Right atrium auricular region (tissue), 2 donors: Measurements from ENCODE around the gene CUL3. TPM values are rescaled to one million over a fixed set of nuclear protein-coding genes. Genes with fewer than 3 reads are reported as not detected.
"Not testable (repeated sequence)": the region's sequence is repeated elsewhere in the genome, so short reads cannot be mapped to it uniquely, and the experiment has no call there.

Experiments used
- DNase-seq: peaks from one replicate; pipeline ENCODE4 v3.0.0-alpha.2; 2019; ENCODE audit warnings: low spot score
- H3K27ac ChIP-seq, 2 donors: fragments of 200-600 bp; sonication (generic); 1 replicate in 1 of 2; 2 replicates in 1 of 2; pipeline ENCODE4 v1.5.1; 2016 to 2019
- H3K27me3 ChIP-seq, 2 donors: fragments of 200-600 bp; sonication (generic); one replicate each; pipeline versions ENCODE4 v1.5.1 to v1.6.0; 2017 to 2019
- H3K36me3 ChIP-seq: fragments of 200-600 bp; sonication (generic); one replicate; pipeline ENCODE4 v1.5.1; 2016
- H3K4me1 ChIP-seq, 2 donors: fragments of 200-600 bp; sonication (generic); one replicate each; pipeline versions ENCODE4 v1.5.1 to v1.6.0; 2017 to 2019
- H3K4me3 ChIP-seq, 2 donors: fragments of 200-600 bp; sonication (generic); 1 replicate in 1 of 2; 2 replicates in 1 of 2; pipeline ENCODE4 v1.5.1; 2017 to 2019; ENCODE audit warnings: mild to moderate bottlenecking in 1 of 2, moderate library complexity in 1 of 2
- H3K9me3 ChIP-seq, 2 donors: fragments of 200-600 bp; sonication (generic); one replicate each; pipeline ENCODE4 v1.5.1; 2019
- total RNA-seq, 2 donors: library from RNA; depleted of rRNA; stranded (reverse); fragments of >200 nt; gene quantifications; one replicate each; pipeline ENCODE4 v1.1.0, GENCODE V29; 2016
- TF ChIP-seq, protein P1 (sequence below), 2 donors: fragments of 200-600 bp; sonication (generic); IDR thresholded peaks; one replicate each; pipeline ENCODE4 v1.5.1; 2019; ENCODE audit warnings: antibody characterized with exemption in 2 of 2

The CUL3 gene
- total RNA-seq, 2 donors from 2014 or later = 43.5 to 51.4 TPM

DNA sequence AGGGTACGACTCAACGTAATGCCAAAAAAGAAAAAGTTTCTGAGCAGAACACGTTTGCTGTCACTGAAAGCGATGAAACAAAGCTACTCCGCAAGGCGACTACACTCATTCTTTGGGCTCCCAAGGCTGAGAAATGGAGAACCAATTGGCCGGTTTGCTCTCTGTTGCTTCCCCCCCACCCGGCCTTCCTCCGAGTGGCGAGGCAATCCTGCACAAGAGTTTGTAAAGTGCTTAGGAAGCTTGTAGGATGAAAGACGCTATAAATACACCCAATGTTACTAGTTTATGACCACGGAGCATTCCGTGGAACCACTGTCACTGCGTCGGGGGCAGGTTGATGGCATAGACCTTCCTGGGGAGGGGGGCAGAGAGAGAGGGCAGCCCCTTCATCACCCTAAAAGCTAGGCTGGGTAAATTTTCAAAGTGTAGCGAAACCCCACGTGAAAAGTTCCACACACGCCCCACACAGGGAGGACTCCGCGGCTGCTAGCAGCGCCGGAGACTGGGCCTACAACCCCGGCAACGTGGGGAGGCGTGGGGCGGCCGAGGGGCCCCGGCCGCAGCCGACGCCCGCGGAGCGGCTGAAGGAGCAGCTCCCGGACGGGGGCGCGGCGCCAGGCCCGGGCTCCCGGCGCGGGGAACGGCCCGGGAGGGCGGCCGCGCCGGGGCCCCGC, 915 bp downstream of the CUL3 start:
- peak overlapping the region; percentile 89 to 94 for H3K27ac ChIP-seq
- DNase-seq = no peak
- TF ChIP-seq, protein P1, sequence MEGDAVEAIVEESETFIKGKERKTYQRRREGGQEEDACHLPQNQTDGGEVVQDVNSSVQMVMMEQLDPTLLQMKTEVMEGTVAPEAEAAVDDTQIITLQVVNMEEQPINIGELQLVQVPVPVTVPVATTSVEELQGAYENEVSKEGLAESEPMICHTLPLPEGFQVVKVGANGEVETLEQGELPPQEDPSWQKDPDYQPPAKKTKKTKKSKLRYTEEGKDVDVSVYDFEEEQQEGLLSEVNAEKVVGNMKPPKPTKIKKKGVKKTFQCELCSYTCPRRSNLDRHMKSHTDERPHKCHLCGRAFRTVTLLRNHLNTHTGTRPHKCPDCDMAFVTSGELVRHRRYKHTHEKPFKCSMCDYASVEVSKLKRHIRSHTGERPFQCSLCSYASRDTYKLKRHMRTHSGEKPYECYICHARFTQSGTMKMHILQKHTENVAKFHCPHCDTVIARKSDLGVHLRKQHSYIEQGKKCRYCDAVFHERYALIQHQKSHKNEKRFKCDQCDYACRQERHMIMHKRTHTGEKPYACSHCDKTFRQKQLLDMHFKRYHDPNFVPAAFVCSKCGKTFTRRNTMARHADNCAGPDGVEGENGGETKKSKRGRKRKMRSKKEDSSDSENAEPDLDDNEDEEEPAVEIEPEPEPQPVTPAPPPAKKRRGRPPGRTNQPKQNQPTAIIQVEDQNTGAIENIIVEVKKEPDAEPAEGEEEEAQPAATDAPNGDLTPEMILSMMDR (IDR thresholded peaks at IDR 0.05) = no peak
- no peaks in the 10 kb centered on the region for H3K27me3 ChIP-seq
- H3K4me1 ChIP-seq = peaks cover 0 to 49% of the 10 kb centered on the region in 2 donors
- no peaks in the 10 kb centered on the region for H3K9me3 ChIP-seq
- H3K36me3 ChIP-seq = no peaks in the 10 kb centered on the region
- peak overlapping the region; percentile 81 to 97 for H3K4me3 ChIP-seq

GRCh38 chr2:224583033-224583432, 2.1 kb downstream of the CUL3 start:
- not testable (repeated sequence) for DNase-seq, H3K36me3 ChIP-seq, H3K9me3 ChIP-seq, H3K27ac ChIP-seq, H3K27me3 ChIP-seq
- Histone ChIP-seq H3K4me1 (peaks cover 0 to 55% of the 10 kb centered on the region in 2 donors), H3K4me3 (peak overlapping the region in 1 of 2 donors; percentile 97)

DNA sequence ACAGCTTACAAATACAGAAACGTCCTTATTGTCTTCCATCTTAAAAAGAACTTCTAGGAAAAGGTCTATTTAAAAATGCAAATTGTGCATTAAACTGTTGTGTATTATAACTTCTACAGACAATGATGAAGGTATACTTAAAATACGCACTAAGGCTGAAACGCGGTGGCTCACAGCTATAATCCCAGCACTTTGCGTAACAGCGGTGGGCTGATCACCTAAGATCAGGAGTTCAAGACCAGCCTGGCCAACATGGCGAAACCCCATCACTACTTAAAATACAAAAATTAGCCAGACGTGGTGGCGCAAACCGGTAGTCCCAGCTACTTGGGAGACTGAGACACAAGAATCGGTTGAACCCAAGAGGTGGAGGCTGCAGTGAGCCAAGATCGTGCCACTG, 4.9 kb downstream of the CUL3 start:
- no peaks in the 10 kb centered on the region for H3K36me3 ChIP-seq
- no peaks in the 10 kb centered on the region for H3K9me3 ChIP-seq
- no peak for DNase-seq
- peaks cover 0 to 70% of the 10 kb centered on the region in 2 donors for H3K4me1 ChIP-seq
- H3K4me3 ChIP-seq = no peak overlapping the region
- TF ChIP-seq, protein P1 (IDR thresholded peaks at IDR 0.05) = no peak
- H3K27me3 ChIP-seq = no peaks in the 10 kb centered on the region
- no peak overlapping the region for H3K27ac ChIP-seq

DNA sequence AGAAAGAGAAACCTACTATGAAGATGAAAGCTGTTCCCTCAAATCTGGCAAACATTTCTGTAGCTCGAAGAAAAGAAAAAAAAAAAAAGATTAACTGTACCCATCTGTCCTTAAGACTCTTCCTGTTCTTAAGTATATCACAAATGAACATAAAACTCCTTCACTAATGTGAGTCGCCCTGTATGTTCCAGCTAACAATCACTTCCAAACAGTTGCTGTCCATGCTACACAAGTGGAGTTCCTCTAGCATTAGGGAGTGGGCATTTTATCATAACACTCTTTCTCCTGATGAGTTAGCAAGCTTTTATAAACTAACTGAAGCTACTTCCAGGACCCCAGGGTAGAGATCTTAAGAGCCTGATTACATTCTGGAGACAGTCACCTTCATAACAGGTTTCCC, 5.8 kb downstream of the CUL3 start:
- no peak overlapping the region for H3K27ac ChIP-seq
- no peaks in the 10 kb centered on the region for H3K27me3 ChIP-seq
- H3K9me3 ChIP-seq = no peaks in the 10 kb centered on the region
- DNase-seq = no peak
- peaks cover 0 to 78% of the 10 kb centered on the region in 2 donors for H3K4me1 ChIP-seq
- TF ChIP-seq, protein P1 (IDR thresholded peaks at IDR 0.05) = no peak
- no peak overlapping the region for H3K4me3 ChIP-seq
- no peaks in the 10 kb centered on the region for H3K36me3 ChIP-seq

- no peaks in the 10 kb centered on the region for H3K27me3 ChIP-seq
- no peak for DNase-seq
- no peaks in the 10 kb centered on the region for H3K36me3 ChIP-seq
- no peak overlapping the region for H3K27ac ChIP-seq
- no peaks in the 10 kb centered on the region for H3K9me3 ChIP-seq
- no peak overlapping the region for H3K4me3 ChIP-seq
- TF ChIP-seq, protein P1 (IDR thresholded peaks at IDR 0.05) = no peak
- H3K4me1 ChIP-seq = peaks cover 0 to 83% of the 10 kb centered on the region in 2 donors
These were observed 7.6 kb downstream of the CUL3 start for GRCh38 chr2:224577541-224577940.

DNA sequence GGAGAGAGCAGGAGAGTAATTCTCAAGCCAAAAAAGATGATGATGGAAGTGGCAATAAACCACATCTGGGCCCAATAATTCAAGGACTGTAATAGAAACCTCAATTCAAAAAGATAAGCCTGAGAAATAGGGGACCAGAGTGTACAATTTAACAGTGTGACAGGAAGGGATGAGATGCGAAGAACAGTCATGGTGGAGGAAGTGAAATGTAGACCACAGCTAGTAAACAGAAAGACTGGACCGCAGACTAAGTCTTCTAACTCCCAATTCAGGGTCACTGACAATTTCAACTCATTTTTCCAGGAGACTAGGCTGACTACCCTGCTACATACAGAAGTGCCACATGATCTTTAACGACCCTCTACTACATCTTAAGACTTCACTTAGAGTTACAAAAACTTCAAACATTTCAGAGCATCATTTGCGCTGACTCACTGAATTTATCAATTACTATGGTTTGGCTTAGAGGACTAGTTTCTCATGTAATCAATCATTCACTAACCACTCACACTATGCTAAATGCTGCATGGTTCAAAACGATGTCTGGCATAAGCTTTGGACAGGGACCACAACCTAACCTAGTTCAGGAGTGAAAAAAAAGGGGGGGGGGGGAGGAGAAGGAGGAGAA, 9.0 kb downstream of the CUL3 start:
- no peak for DNase-seq
- H3K4me3 ChIP-seq = no peak overlapping the region
- TF ChIP-seq, protein P1 (IDR thresholded peaks at IDR 0.05) = no peak
- H3K4me1 ChIP-seq = peaks cover 0 to 86% of the 10 kb centered on the region in 2 donors
- H3K27ac ChIP-seq = no peak overlapping the region
- no peaks in the 10 kb centered on the region for H3K9me3 ChIP-seq
- no peaks in the 10 kb centered on the region for H3K27me3 ChIP-seq
- no peaks in the 10 kb centered on the region for H3K36me3 ChIP-seq
